Neuronal stem cell (in vitro differentiated cells): ENCODE measurements around the gene PFAS.

ENCODE experiments used
- DNase-seq: peaks from one replicate; pipeline ENCODE4 v3.0.0-alpha.2; 2013; ENCODE audit warnings: low spot score
- H2AFZ ChIP-seq: one replicate; pipeline ENCODE4 v1.6.1; 2013; ENCODE audit warnings: mild to moderate bottlenecking, low read length, inconsistent platforms
- H2AK5ac ChIP-seq: 2 replicates; pipeline ENCODE4 v1.6.1; 2013; ENCODE audit warnings: low read depth, mild to moderate bottlenecking, inconsistent platforms, low read length, moderate library complexity, mixed read lengths
- H2BK120ac ChIP-seq: 2 replicates; pipeline ENCODE4 v1.6.1; 2013; ENCODE audit warnings: low read depth, mild to moderate bottlenecking, inconsistent platforms, low read length, moderate library complexity, mixed read lengths
- H2BK12ac ChIP-seq: one replicate; pipeline ENCODE4 v1.6.1; 2013; ENCODE audit warnings: low read length, inconsistent platforms
- H2BK15ac ChIP-seq: 2 replicates; pipeline ENCODE4 v1.6.1; 2013; ENCODE audit warnings: mild to moderate bottlenecking, low read length, inconsistent platforms, mixed read lengths
- H2BK5ac ChIP-seq: one replicate; pipeline ENCODE4 v1.6.1; 2013; ENCODE audit warnings: inconsistent platforms, mild to moderate bottlenecking, low read length, moderate library complexity
- H3K14ac ChIP-seq: one replicate; pipeline ENCODE4 v1.6.1; 2013; ENCODE audit warnings: low read length, inconsistent platforms
- H3K18ac ChIP-seq: 2 replicates; pipeline ENCODE4 v1.6.1; 2013; ENCODE audit warnings: low read length, inconsistent platforms
- H3K23ac ChIP-seq: 2 replicates; pipeline ENCODE4 v1.6.1; 2013; ENCODE audit warnings: low read depth, mild to moderate bottlenecking, mixed read lengths, low read length, inconsistent platforms; ENCODE audit not compliant: poor library complexity
- H3K27ac ChIP-seq: replicated peaks from 3 replicates; pipeline ENCODE4 v1.5.1; 2013; ENCODE audit warnings: low read length, inconsistent platforms
- H3K27me3 ChIP-seq, 3 experiments: 2 replicates each; pipeline ENCODE4 v1.6.1; 2013; ENCODE audit warnings: low read length in 3 of 3, mild to moderate bottlenecking in 2 of 3, inconsistent platforms in 1 of 3, low read depth in 1 of 3, mixed read lengths in 1 of 3, moderate library complexity in 1 of 3; ENCODE audit not compliant: control insufficient read depth in 3 of 3, insufficient read depth in 3 of 3
- H3K36me3 ChIP-seq, 2 donors: replicated peaks in 1 of 2; 2 replicates each; pipeline ENCODE4 v1.6.1; 2013; ENCODE audit warnings: low read length in 2 of 2; ENCODE audit not compliant: control insufficient read depth in 2 of 2, insufficient read depth in 2 of 2
- H3K4ac ChIP-seq: 2 replicates; pipeline ENCODE4 v1.6.1; 2013; ENCODE audit warnings: inconsistent platforms, mild to moderate bottlenecking, low read length, moderate library complexity
- H3K4me1 ChIP-seq, 2 donors: 1 replicate in 1 of 2; 2 replicates in 1 of 2; pipeline ENCODE4 v1.6.1; 2013; ENCODE audit warnings: low read length in 2 of 2, low read depth in 1 of 2; ENCODE audit not compliant: control insufficient read depth in 2 of 2, insufficient read depth in 1 of 2
- H3K4me2 ChIP-seq: one replicate; pipeline ENCODE4 v1.6.1; 2013; ENCODE audit warnings: mild to moderate bottlenecking, low read length, inconsistent platforms; ENCODE audit not compliant: insufficient read depth, poor library complexity, severe bottlenecking
- H3K4me3 ChIP-seq, 2 donors: 2 replicates each; pipeline ENCODE4 v1.5.1; 2013; ENCODE audit warnings: low read length in 2 of 2, mild to moderate bottlenecking in 2 of 2, inconsistent platforms in 1 of 2, moderate library complexity in 1 of 2
- H3K79me1 ChIP-seq: one replicate; pipeline ENCODE4 v1.6.1; 2013; ENCODE audit warnings: low read depth, mild to moderate bottlenecking, inconsistent platforms, low read length, moderate library complexity
- H3K9ac ChIP-seq: one replicate; pipeline ENCODE4 v1.6.1; 2013; ENCODE audit warnings: mild to moderate bottlenecking, low read depth, low read length, inconsistent platforms; ENCODE audit not compliant: poor library complexity
- H3K9me3 ChIP-seq, 2 donors: replicated peaks in 1 of 2; 2 replicates each; pipeline versions ENCODE3 to v1.6.1; 2013; ENCODE audit warnings: low read length in 2 of 2, mild to moderate bottlenecking in 2 of 2, inconsistent platforms in 1 of 2, low read depth in 1 of 2, mixed read lengths in 1 of 2, moderate library complexity in 1 of 2; ENCODE audit not compliant: control insufficient read depth in 2 of 2, insufficient read depth in 1 of 2
- H4K8ac ChIP-seq: one replicate; pipeline ENCODE4 v1.6.1; 2013; ENCODE audit warnings: low read depth, mild to moderate bottlenecking, inconsistent platforms, low read length, moderate library complexity
- H4K91ac ChIP-seq: one replicate; pipeline ENCODE4 v1.6.1; 2013; ENCODE audit warnings: low read length, low read depth, mild to moderate bottlenecking, inconsistent platforms; ENCODE audit not compliant: poor library complexity
- WGBS, 2 donors: extraction: QIAGEN DNeasy Blood & Tissue Kit; methylation state at CpG; one replicate each; pipeline ENCODE4 v1.1.7; 2013; ENCODE audit warnings: missing lambda C conversion rate in 2 of 2, mixed read lengths in 1 of 2; ENCODE audit not compliant: insufficient read length in 2 of 2, insufficient replicate concordance in 1 of 2; ENCODE audit errors: extremely low coverage in 2 of 2; 5-methylcytosine and 5-hydroxymethylcytosine counted together

PFAS gene

GRCh38 chr17:8273884-8274444 is 24.9 kb downstream of the PFAS start:
- Histone ChIP-seq H3K9ac (no peak overlapping the region), H2BK15ac (no peak overlapping the region), H3K27ac (no peak overlapping the region), H3K4ac (no peak overlapping the region), H3K23ac (no peak overlapping the region), H3K4me1 (no peaks in the 10 kb centered on the region), H3K18ac (no peak overlapping the region), H3K79me1 (peaks cover 4% of the 10 kb centered on the region), H3K14ac (no peak overlapping the region), H2BK120ac (no peak overlapping the region), H2AK5ac (no peak overlapping the region), H3K9me3 (no peaks in the 10 kb centered on the region), H3K4me3 (no peak overlapping the region), H4K8ac (no peak overlapping the region), H2AFZ (no peak overlapping the region), H2BK5ac (no peak overlapping the region), H3K27me3 (no peaks in the 10 kb centered on the region), H3K36me3 (peaks cover 22 to 45% of the 10 kb centered on the region in 2 donors), H3K4me2 (no peak overlapping the region), H2BK12ac (no peak overlapping the region), H4K91ac (no peak overlapping the region)
- no CpG with 5 or more reads among the region's 4 CpGs for WGBS, 2 donors
- DNase-seq, result no peak

DNA sequence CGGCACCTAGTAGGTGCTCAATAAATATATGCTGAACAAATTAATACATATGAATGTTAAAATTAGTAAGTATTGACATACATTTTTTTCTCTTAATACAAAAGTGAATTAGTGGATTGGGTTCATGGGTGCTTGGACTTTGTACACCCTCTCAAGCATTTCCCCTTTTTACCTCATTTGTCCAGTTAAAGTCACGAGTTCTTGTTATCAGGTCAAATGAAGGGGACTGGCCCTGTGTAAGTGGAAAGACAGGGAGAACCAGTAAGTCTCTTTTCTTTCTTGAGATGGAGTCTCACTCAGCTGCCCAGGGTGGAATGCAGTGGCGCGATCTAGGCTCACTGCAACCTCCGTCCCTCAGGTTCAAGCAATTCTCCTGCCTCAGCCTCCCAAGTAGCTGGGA is 25.7 kb downstream of the PFAS start:
- DNase-seq, result no peak
- no peak overlapping the region for H3K27ac ChIP-seq
- no peak overlapping the region for H3K9ac ChIP-seq
- no peak overlapping the region for H2BK120ac ChIP-seq
- H3K14ac ChIP-seq, result no peak overlapping the region
- H2BK5ac ChIP-seq, result no peak overlapping the region
- H2AFZ ChIP-seq, result no peak overlapping the region
- H3K4me3 ChIP-seq, result no peak overlapping the region
- no peaks in the 10 kb centered on the region for H3K27me3 ChIP-seq
- H3K18ac ChIP-seq, result no peak overlapping the region
- H3K4me2 ChIP-seq, result no peak overlapping the region
- no peak overlapping the region for H2AK5ac ChIP-seq
- H4K8ac ChIP-seq, result no peak overlapping the region
- peaks cover 4% of the 10 kb centered on the region for H3K79me1 ChIP-seq
- H3K4ac ChIP-seq, result no peak overlapping the region
- H2BK15ac ChIP-seq, result no peak overlapping the region
- WGBS, 2 donors, result no CpG with 5 or more reads among the region's 5 CpGs
- H3K9me3 ChIP-seq, result no peaks in the 10 kb centered on the region
- peaks cover 17 to 37% of the 10 kb centered on the region in 2 donors for H3K36me3 ChIP-seq
- no peaks in the 10 kb centered on the region for H3K4me1 ChIP-seq
- no peak overlapping the region for H4K91ac ChIP-seq
- no peak overlapping the region for H3K23ac ChIP-seq
- H2BK12ac ChIP-seq, result no peak overlapping the region

GRCh38 chr17:8275421-8276290 is 26.6 kb downstream of the PFAS start:
- WGBS, 2 donors, result no CpG with 5 or more reads among the region's 9 CpGs
- H3K4ac ChIP-seq, result no peak overlapping the region
- H3K9me3 ChIP-seq, result no peaks in the 10 kb centered on the region
- no peak for DNase-seq
- no peak overlapping the region for H3K27ac ChIP-seq
- no peak overlapping the region for H2BK120ac ChIP-seq
- H4K91ac ChIP-seq, result no peak overlapping the region
- H2AK5ac ChIP-seq, result no peak overlapping the region
- no peaks in the 10 kb centered on the region for H3K27me3 ChIP-seq
- H3K14ac ChIP-seq, result no peak overlapping the region
- H3K23ac ChIP-seq, result no peak overlapping the region
- no peak overlapping the region for H3K4me3 ChIP-seq
- no peak overlapping the region for H3K18ac ChIP-seq
- H4K8ac ChIP-seq, result no peak overlapping the region
- no peaks in the 10 kb centered on the region for H3K4me1 ChIP-seq
- no peak overlapping the region for H2AFZ ChIP-seq
- H2BK5ac ChIP-seq, result no peak overlapping the region
- H3K79me1 ChIP-seq, result peaks cover 4% of the 10 kb centered on the region
- peak overlapping the region; percentile 37 for H3K9ac ChIP-seq
- H3K36me3 ChIP-seq, result peaks cover 11 to 29% of the 10 kb centered on the region in 2 donors
- no peak overlapping the region for H3K4me2 ChIP-seq
- H2BK15ac ChIP-seq, result no peak overlapping the region
- H2BK12ac ChIP-seq, result no peak overlapping the region

GRCh38 chr17:8277317-8277716 is 28.2 kb downstream of the PFAS start:
- Histone ChIP-seq H3K4me3 (no peak overlapping the region), H4K91ac (no peak overlapping the region), H3K27me3 (no peaks in the 10 kb centered on the region), H3K36me3 (peaks cover 5 to 17% of the 10 kb centered on the region in 2 donors), H3K14ac (no peak overlapping the region), H2BK15ac (no peak overlapping the region), H3K4ac (no peak overlapping the region), H3K4me2 (no peak overlapping the region), H3K79me1 (peaks cover 4% of the 10 kb centered on the region), H2AFZ (no peak overlapping the region), H3K4me1 (no peaks in the 10 kb centered on the region), H3K9ac (no peak overlapping the region), H2BK120ac (no peak overlapping the region), H4K8ac (no peak overlapping the region), H2BK12ac (no peak overlapping the region), H3K23ac (no peak overlapping the region), H3K27ac (no peak overlapping the region), H2AK5ac (no peak overlapping the region), H2BK5ac (no peak overlapping the region), H3K18ac (peak overlapping the region; percentile 28), H3K9me3 (no peaks in the 10 kb centered on the region)
- WGBS, 2 donors, result no CpG with 5 or more reads among the region's 7 CpGs
- no peak for DNase-seq
